Effector memory CD8-positive, alpha-beta T cell (primary cell): ENCODE measurements around the gene EFNB1.

Experiments
- ATAC-seq: fragments of 150-1000 bp; cut with Tn5 transposase; replicated peaks from 2 replicates; pipeline ENCODE4 v1.10.0; 2021; ENCODE audit warnings: mild to moderate bottlenecking, moderate library complexity
- DNase-seq, 3 experiments: peaks; one replicate each; pipeline ENCODE4 v3.0.0; 2021
- H3K27ac Mint-ChIP-seq, 2 donors: one replicate each; pipeline ENCODE4 v1.8.0; 2022; ENCODE audit warnings: mild to moderate bottlenecking in 2 of 2, mixed read lengths in 2 of 2, moderate library complexity in 2 of 2
- H3K27me3 Mint-ChIP-seq, 2 donors: one replicate each; pipeline ENCODE4 v1.8.0; 2022; ENCODE audit warnings: mixed read lengths in 2 of 2
- H3K36me3 Mint-ChIP-seq: one replicate; pipeline ENCODE4 v1.8.0; 2022; ENCODE audit warnings: mild to moderate bottlenecking, moderate library complexity, mixed read lengths; ENCODE audit not compliant: insufficient read depth
- H3K4me1 Mint-ChIP-seq, 2 donors: one replicate each; pipeline ENCODE4 v1.8.0; 2022; ENCODE audit warnings: low read depth in 2 of 2, mixed read lengths in 2 of 2
- H3K4me3 Mint-ChIP-seq, 2 donors: one replicate each; pipeline ENCODE4 v1.8.0; 2022; ENCODE audit warnings: mild to moderate bottlenecking in 2 of 2, mixed read lengths in 2 of 2, moderate library complexity in 2 of 2
- H3K9me3 Mint-ChIP-seq, 2 donors: one replicate each; pipeline ENCODE4 v1.8.0; 2022; ENCODE audit warnings: mixed read lengths in 2 of 2

The EFNB1 gene

DNA sequence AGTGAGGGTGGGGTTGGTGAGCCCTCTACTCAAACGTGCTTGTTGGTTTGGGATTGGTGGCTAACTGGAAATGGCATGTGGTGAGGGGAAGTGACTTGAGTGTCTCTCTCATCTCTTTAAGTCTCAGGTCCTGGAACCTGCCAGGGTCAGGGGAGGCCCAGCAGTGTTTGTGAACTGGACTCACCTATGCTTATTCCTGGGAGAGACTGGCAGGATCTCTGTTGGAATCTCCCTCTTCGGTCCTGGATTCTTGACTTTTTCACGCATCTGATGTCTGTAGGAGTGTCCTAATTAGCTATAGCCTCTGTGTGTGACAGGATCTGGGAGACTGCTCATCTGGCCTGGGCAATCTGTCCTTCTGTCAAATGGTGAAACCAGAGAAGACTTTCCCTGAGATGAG is 7.2 kb upstream of the EFNB1 start:
- no peaks in the 10 kb centered on the region for H3K36me3 Mint-ChIP-seq
- no peak overlapping the region for H3K4me3 Mint-ChIP-seq
- peaks cover 2 to 4% of the 10 kb centered on the region in 2 donors for H3K4me1 Mint-ChIP-seq
- no peak overlapping the region for H3K27ac Mint-ChIP-seq
- ATAC-seq (no peak), DNase-seq (no peak)
- no peaks in the 10 kb centered on the region for H3K9me3 Mint-ChIP-seq
- H3K27me3 Mint-ChIP-seq: no peaks in the 10 kb centered on the region

DNA sequence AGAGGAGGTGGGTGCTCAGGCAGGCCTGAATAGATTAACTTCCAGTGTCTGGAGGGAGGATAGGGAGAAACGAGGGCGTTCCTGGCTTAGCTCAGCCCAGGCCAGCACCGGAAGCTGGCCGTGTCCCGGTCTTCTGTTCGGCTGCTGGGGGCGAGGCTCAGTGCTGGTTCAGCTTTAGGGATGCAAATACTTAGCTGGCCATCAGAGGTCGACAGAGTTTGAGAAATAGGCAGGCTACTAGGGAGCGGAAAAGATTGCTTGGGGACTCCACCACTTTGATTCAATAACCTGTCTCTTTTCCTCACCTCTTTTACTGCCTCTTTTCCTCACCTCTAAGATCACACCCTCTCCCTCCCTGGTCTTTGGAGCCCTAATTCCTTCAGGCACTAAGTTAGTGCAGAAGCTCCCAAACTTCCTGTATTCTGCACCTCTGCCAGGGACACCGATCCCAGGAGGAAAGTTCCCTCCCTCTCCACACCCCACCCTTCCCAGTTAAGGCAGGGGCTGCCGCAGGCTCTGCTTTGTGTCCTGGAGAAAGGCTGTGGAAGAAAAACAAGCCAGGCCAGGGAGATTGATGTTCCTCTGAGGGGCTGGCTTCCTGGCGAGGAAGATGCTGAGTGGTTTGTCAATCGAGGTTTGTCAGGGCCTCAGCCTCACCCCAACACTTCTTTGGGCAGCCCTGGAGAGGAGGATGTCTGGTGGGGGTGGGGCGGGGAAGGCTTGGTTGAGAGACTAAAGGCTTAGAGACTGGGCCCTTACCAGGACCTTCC is 6.0 kb upstream of the EFNB1 start:
- no peaks in the 10 kb centered on the region for H3K36me3 Mint-ChIP-seq
- DNase-seq (no peak), ATAC-seq (peak; percentile 54)
- H3K9me3 Mint-ChIP-seq: no peaks in the 10 kb centered on the region
- H3K27me3 Mint-ChIP-seq: no peaks in the 10 kb centered on the region
- H3K4me3 Mint-ChIP-seq: no peak overlapping the region
- peaks cover 3 to 4% of the 10 kb centered on the region in 2 donors for H3K4me1 Mint-ChIP-seq
- no peak overlapping the region for H3K27ac Mint-ChIP-seq

DNA sequence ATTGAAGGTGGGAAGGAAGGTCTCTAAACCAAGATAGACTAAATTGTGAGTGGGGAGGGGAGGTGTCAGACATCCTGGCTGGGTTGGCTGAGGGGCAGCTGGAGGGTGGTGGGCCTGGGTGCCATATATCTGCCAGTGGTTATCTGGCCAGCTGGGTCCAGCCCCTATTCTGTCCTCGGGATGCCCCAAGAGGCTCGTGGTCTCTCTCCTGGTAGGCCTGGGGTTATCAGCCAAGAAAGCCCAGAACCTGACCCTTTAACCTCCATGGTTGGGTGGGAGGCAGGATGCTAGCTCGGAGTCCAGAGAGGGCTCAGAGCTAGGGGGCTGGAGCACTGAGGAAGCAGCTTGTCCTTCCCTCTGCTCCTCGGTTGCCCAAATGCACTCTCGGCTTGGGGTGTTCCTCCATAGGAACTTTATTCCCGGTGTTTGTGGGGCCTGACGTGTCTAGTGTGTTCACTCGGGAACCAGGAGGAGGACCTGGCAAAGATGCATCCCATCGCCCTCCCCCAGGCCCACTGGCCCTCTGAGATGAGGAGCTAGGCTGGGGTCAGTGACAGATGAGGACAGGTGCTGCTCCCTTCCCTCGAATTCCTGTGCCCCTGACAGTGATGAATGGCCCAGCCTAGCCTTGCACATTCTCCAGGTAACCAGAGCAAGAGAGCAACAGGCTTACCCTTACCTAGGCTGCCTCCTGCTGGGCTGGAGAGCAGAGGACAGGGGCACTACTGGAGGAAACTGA is 5.2 kb upstream of the EFNB1 start:
- DNase-seq: no peak

DNA sequence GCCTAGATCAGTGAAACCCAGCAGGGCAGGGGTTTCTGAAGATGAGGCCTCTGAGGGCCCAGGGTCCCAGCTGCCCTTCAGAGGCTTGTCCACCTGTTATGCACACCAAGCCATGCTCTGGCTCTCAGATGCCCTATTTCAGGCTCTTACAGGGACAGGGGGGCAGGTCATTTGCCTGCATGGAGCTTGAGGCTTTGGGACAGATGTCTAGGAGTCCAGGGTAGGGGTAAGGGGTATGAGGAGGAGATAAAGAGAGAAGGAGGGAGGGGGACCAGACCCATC is 4.7 kb upstream of the EFNB1 start:
- Mint-ChIP-seq H3K4me1 (peaks cover 11% of the 10 kb centered on the region in 2 donors), H3K4me3 (no peak overlapping the region), H3K27me3 (no peaks in the 10 kb centered on the region), H3K36me3 (peaks cover 5% of the 10 kb centered on the region), H3K9me3 (no peaks in the 10 kb centered on the region), H3K27ac (no peak overlapping the region)
- no peak for DNase-seq
- no peak for ATAC-seq

More for the DNA sequence above, 5.2 kb upstream of the EFNB1 start:
- Mint-ChIP-seq H3K27ac (no peak overlapping the region), H3K4me1 (peaks cover 7% of the 10 kb centered on the region in 2 donors), H3K4me3 (no peak overlapping the region), H3K9me3 (no peaks in the 10 kb centered on the region), H3K27me3 (no peaks in the 10 kb centered on the region), H3K36me3 (peaks cover under 1% of the 10 kb centered on the region)
- ATAC-seq: no peak

DNA sequence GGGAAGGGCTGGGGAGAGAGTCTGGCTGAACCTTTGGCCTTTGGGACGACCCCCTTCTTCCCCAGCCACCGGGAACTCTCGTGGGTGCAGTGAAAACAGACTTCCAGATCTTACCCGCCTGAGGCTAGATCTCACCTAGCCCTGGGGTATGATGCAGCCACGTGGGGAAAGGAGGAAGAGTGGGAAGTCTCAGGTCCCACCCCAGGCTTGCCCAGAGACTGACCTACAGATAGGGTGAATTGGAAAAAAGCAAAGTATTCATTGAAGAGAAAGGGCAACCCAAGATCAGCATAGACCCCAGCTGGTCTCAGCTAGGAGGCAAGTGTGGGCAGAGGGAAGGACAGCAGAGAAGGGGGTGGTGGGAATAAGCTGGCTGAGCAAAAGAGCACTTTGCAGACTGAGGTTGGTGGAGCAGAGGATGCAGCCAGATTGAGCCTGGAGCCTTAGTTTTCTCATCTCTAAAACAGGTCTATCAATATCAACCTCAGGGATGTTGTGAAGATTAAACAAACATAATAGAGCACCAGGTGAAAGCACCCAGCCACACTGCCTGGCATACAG is 4.2 kb upstream of the EFNB1 start:
- peaks cover 11% of the 10 kb centered on the region in 2 donors for H3K4me1 Mint-ChIP-seq
- H3K36me3 Mint-ChIP-seq: peaks cover 5% of the 10 kb centered on the region
- H3K9me3 Mint-ChIP-seq: no peaks in the 10 kb centered on the region
- ATAC-seq: no peak
- no peak overlapping the region for H3K27ac Mint-ChIP-seq
- DNase-seq: no peak
- no peaks in the 10 kb centered on the region for H3K27me3 Mint-ChIP-seq
- H3K4me3 Mint-ChIP-seq: no peak overlapping the region

DNA sequence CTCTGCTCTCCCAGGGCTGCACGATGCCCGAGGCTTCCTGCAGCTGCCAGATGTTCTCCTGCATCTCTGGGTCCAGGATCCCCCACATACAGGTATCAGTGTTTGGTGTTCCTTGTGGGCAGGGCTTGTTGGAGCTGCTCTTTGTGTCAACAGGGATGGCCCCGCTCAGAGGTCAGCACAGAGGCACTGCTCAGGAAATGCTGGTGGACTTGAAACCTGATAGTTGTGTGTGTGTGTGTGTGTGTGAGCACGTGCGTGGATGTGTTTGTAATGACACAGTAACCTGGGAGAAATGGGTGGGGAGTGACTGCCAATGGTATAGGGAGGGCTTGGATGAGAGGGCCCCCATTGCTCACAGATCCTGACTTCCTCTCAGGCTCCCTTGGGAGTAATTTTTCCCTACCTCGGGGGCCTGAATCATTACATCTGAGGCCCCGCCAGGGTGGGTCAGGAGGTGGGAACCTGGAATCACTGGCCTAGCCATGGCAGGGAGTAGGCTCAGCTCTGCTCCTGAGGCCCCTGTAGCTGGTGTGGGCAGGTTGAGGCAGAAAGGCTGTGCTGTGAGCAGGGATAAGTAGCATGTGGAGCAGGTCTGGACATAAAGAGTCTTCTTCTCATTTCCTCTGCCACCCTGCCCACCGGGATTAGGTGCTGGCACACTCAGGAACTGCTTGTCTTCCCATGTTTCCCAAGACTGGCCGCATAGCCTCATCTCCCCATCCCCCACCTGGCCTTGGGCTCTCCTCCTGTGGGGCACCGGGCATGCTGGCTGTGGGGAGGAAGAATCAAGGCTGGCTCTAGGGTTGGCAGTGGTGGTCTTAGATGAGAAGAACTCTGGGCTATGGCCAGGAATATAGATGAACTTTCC is 2.5 kb upstream of the EFNB1 start:
- no peak overlapping the region for H3K4me3 Mint-ChIP-seq
- H3K27ac Mint-ChIP-seq: no peak overlapping the region
- no peak for ATAC-seq
- peaks cover 5% of the 10 kb centered on the region for H3K36me3 Mint-ChIP-seq
- H3K27me3 Mint-ChIP-seq: no peaks in the 10 kb centered on the region
- H3K9me3 Mint-ChIP-seq: no peaks in the 10 kb centered on the region
- DNase-seq: no peak
- H3K4me1 Mint-ChIP-seq: peaks cover 11 to 12% of the 10 kb centered on the region in 2 donors

DNA sequence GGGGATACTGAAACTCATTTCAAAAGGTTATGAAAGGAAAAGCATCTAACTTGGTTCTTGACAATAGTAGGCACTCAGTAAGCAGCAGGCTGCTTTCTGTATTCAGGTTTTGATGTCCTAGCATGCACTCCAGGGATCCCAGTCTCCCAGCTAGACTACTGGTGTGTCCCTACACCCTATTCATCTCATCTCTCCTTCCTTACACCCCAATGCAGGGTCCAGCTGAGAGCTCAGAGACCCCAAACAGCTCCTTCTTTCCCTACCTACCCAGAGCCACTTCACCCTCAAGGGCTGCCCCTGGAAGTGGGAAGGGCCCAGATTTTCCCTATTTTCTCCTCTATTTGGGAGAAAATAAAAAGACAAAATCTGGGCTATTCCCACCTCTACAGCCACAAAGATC is 1.6 kb upstream of the EFNB1 start:
- H3K36me3 Mint-ChIP-seq: peaks cover 5% of the 10 kb centered on the region
- peak overlapping the region in 1 of 2 donors; percentile 29 for H3K27ac Mint-ChIP-seq
- ATAC-seq: no peak
- H3K4me3 Mint-ChIP-seq: peak overlapping the region in 1 of 2 donors; percentile 93
- H3K27me3 Mint-ChIP-seq: no peaks in the 10 kb centered on the region
- peaks cover 16 to 17% of the 10 kb centered on the region in 2 donors for H3K4me1 Mint-ChIP-seq
- no peaks in the 10 kb centered on the region for H3K9me3 Mint-ChIP-seq
- no peak for DNase-seq

DNA sequence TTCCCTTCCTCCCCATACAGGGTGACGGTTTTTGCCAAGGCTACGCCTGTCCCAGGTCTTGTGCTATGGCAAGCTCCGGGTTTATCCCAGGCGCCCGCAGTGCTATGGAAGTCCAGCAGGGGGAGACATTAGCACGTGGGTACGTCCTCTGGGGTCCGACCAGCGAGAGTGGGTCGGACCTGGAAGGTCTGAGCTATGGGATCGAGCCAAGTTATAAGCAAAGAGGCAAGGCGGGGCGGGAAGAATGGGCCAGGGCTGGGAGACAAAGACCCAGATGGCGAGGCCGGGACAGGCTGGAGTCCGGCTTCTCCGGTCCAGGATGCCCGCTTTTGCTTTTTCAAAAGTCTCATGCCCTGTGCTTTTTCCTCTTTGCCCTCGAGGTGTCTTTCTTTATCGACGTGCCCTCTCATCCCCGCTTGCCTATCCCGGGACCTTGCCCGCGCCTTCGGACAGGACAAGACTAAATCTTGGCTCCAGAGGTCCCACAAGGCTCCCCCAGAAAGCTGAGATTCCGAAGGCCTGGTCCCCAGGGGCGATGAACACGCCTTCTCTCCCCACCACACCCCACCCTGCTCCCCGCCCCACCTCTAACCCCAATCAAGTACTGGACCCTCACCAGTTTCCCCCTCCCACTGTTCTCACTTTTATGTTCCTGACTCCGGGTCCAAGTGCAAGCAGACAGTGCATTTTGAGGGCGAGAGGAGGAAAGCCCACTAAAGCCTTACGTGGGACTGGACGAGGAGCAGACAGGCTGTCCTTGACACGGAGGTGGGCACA is 785 bp upstream of the EFNB1 start:
- DNase-seq: peak; percentile 69 to 76 (median 70)
- Mint-ChIP-seq H3K27me3 (no peaks in the 10 kb centered on the region), H3K9me3 (no peaks in the 10 kb centered on the region), H3K4me1 (peaks cover 13 to 15% of the 10 kb centered on the region in 2 donors), H3K4me3 (peak overlapping the region; percentile 92 to 93), H3K36me3 (peaks cover 5% of the 10 kb centered on the region), H3K27ac (peak overlapping the region; percentile 68 to 77)
- ATAC-seq: peak; percentile 36

DNA sequence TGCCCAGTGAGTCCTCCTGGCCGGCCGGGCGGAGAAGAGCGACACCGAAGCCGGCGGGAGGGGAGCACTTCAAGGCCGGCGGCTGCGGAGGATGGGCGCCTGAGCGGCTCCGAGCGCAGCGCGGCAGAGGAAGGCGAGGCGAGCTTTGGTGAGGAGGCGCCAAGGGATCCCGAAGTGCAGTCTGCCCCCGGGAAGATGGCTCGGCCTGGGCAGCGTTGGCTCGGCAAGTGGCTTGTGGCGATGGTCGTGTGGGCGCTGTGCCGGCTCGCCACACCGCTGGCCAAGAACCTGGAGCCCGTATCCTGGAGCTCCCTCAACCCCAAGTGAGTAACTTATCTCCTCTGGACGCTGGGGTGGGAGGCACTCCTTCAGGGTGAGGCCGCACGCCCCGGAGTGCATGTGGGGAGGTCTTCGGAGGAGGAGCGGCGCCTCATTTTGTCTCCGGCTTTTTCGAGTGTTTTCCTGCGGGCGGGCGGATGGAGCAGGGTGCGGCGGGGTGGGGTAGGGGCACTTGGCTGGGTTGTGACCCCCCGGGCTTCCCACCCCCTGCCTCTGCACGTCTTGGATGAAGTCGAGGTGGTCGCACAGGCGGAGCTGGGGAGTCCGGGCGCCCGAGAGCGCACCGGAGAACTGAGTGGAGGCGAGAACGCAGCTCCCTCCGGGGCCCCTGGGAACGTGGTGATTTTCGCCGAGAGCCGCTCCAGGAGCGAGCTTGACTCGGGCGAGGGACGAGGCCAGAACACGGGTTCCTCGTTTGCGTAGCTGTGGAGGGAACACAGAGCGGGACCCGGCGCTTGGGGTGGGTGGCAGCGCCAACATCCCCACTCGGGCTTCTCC is 979 bp downstream of the EFNB1 start:
- Mint-ChIP-seq H3K36me3 (peaks cover 5% of the 10 kb centered on the region), H3K4me3 (peak overlapping the region; percentile 92 to 93), H3K4me1 (peaks cover 13 to 15% of the 10 kb centered on the region in 2 donors), H3K9me3 (no peaks in the 10 kb centered on the region), H3K27me3 (no peaks in the 10 kb centered on the region), H3K27ac (no peak overlapping the region)
- no peak for DNase-seq
- no peak for ATAC-seq

DNA sequence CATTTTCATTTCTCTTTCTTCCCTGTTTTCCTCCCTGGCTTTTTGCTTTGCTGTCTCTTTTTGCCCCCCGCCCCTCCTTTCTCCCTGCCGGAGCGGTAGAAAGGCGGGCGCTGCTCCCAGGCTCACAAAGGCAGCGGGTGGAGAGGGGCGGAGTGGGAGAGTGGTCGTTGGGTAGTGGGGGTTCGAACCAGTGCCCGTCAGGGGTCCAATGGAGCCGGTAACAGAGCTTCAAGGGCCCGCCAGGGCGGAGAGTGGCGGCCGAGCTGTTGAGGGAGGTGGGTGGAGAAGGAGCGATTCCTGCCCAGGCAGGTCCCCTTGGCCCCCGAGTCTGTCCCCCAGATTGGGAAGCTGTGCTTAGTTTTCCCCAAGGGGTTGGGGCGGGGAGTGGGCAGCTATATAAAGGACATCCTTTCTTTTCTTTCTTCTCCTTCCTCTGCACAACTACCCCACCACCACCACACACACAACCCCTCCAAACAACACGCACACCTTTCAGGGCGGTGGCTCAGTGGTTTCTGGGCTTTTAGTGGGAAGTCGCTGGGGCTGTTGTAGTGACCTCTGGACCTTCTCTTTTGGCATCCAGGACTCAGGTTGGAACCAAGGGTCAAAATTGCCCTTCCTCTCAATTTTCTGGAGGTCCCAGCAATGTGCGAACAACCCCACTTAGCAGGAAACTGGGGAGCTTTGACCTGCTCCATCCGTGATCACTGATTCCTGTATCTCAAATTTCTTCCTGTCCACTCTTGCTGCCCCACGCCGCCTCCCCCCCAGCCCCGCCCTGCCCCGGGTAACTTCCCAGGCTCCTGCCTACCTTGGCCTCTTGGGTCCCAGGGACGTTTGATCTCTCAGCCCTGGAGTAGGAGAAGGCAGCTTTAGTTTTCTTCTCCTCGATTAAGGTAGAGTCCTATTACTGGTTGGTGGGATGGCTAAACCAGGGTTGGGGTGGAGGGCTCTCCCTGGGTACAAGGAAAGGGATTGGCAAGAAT is 1.9 kb downstream of the EFNB1 start:
- Mint-ChIP-seq H3K27ac (no peak overlapping the region), H3K4me3 (peak overlapping the region; percentile 92 to 93), H3K36me3 (peaks cover 5% of the 10 kb centered on the region), H3K27me3 (no peaks in the 10 kb centered on the region), H3K4me1 (peaks cover 13 to 15% of the 10 kb centered on the region in 2 donors), H3K9me3 (no peaks in the 10 kb centered on the region)
- DNase-seq (no peak), ATAC-seq (no peak)

DNA sequence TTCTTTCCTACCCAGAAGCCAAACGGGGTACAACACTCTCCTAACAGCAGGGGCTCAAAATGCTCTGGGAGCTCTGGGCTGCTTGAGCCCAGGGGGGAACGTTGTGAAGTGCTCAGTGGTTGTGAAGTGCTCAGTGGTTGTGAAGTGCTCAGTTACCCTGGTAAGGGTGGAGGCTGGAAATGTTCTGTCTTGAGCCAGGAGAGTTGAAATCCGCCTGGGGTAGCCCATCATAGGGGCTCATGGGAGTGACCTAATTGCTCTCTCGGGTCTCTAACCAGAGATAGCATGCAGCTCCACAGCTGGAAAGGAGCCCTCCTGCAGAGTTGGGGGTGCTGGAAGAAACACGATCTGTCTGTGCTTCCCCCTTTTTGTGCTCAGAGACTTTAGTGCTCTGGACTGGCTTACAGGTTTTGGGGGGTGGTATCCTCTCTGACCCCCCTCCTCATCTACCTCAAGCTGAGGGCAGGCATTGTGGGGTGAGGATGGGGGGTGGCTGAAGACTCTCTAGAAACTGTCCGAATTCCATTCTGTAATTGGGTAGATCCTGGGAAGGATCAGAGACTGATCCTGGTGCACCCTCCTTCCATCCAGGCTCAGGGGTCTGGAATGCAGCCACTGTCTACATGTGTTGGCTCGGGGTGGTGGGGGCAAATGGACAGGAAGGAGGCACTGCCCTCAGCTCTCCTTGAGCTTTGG is 2.7 kb downstream of the EFNB1 start:
- ATAC-seq (no peak), DNase-seq (no peak)
- H3K27me3 Mint-ChIP-seq: no peaks in the 10 kb centered on the region
- peaks cover 5% of the 10 kb centered on the region for H3K36me3 Mint-ChIP-seq
- peak overlapping the region in 1 of 2 donors; percentile 23 for H3K27ac Mint-ChIP-seq
- H3K9me3 Mint-ChIP-seq: no peaks in the 10 kb centered on the region
- H3K4me1 Mint-ChIP-seq: peaks cover 13 to 15% of the 10 kb centered on the region in 2 donors
- H3K4me3 Mint-ChIP-seq: peak overlapping the region; percentile 92 to 93
